HEK293 (cell line): ENCODE data around the gene DDX54.
A peak's percentile ranks its signal among the peaks of the same experiment; 100 is the strongest.

Experiments used
- CTCF ChIA-PET: fragments of 350-600 bp; formaldehyde crosslinking; extraction: SDS; loops from one replicate; lab custom pipeline; 2021; ENCODE audit warnings: antibody characterized with exemption; lab: Yijun Ruan, JAX
- POLR2A ChIA-PET: fragments of 300-600 bp; formaldehyde crosslinking; extraction: SDS; loops from one replicate; lab custom pipeline; 2020; ENCODE audit warnings: antibody characterized with exemption, inconsistent platforms; lab: Yijun Ruan, JAX
- H3K27ac ChIP-seq: fragments of 200-500 bp; sonication (Bioruptor generic); 2 replicates; pipeline ENCODE4 v1.5.1; 2014; ENCODE audit warnings: low read depth, low read length, control low read depth, inconsistent platforms; ENCODE audit errors: extremely low read depth
- H3K36me3 ChIP-seq, 2 experiments: fragments of 200-500 bp in 1 of 2; sonication (Bioruptor generic) in 1 of 2; 1 replicate in 1 of 2; 2 replicates in 1 of 2; pipeline ENCODE4 v1.5.1; 2014 to 2017; ENCODE audit warnings: inconsistent platforms in 2 of 2, low read length in 2 of 2; ENCODE audit not compliant: control insufficient read depth in 2 of 2, insufficient read depth in 1 of 2
- H3K4me1 ChIP-seq: fragments of 200-500 bp; sonication (Bioruptor generic); 2 replicates; pipeline ENCODE4 v1.5.1; 2014; ENCODE audit warnings: mild to moderate bottlenecking, low read length, inconsistent platforms; ENCODE audit not compliant: control insufficient read depth, insufficient read depth
- H3K4me3 ChIP-seq: 2 replicates; pipeline ENCODE4 v1.5.1; 2011; ENCODE audit warnings: low read depth, mild to moderate bottlenecking, control low read depth, low read length, moderate library complexity
- H3K9me3 ChIP-seq: fragments of 200-500 bp; sonication (Bioruptor generic); 2 replicates; pipeline ENCODE4 v1.5.1; 2014; ENCODE audit warnings: low read depth, low read length, inconsistent platforms; ENCODE audit not compliant: control insufficient read depth, insufficient read depth
- GLI2 ChIP-seq: fragments of 450-650 bp; formaldehyde crosslinking; IDR thresholded peaks from 2 replicates; pipeline ENCODE4; 2017; ENCODE audit warnings: missing biosample characterization, missing genetic modification characterization, low read depth, borderline replicate concordance
- HOXD13 ChIP-seq: sonication (generic); formaldehyde crosslinking; IDR thresholded peaks from 2 replicates; pipeline ENCODE4 v1.8.0; 2022; ENCODE audit warnings: missing genetic modification reagents, borderline replicate concordance
- KLF9 ChIP-seq: fragments of 450-650 bp; formaldehyde crosslinking; IDR thresholded peaks from 2 replicates; pipeline ENCODE4 v1.5.1; 2016; ENCODE audit warnings: missing biosample characterization, missing genetic modification characterization, low read depth
- MYNN ChIP-seq: fragments of 450-650 bp; formaldehyde crosslinking; IDR thresholded peaks from 2 replicates; pipeline ENCODE4 v1.5.1; 2016; ENCODE audit warnings: missing biosample characterization, missing genetic modification characterization, borderline replicate concordance
- PRDM6 ChIP-seq: fragments of 450-650 bp; formaldehyde crosslinking; IDR thresholded peaks from 2 replicates; pipeline ENCODE4 v1.5.1; 2017; ENCODE audit warnings: missing biosample characterization, missing genetic modification characterization
- TRIM28 ChIP-seq: IDR thresholded peaks from 2 replicates; pipeline ENCODE4 v1.6.1; 2011; ENCODE audit warnings: low read length, control low read depth, borderline replicate concordance
- ZBTB44 ChIP-seq: fragments of 450-650 bp; IDR thresholded peaks from 2 replicates; pipeline ENCODE4 v1.5.1; 2018; ENCODE audit warnings: missing biosample characterization, mild to moderate bottlenecking, missing genetic modification characterization
- ZBTB48 ChIP-seq: fragments of 450-650 bp; formaldehyde crosslinking; IDR thresholded peaks from 2 replicates; pipeline ENCODE4 v1.5.1; 2016; ENCODE audit warnings: missing biosample characterization, missing genetic modification characterization
- ZEB2 ChIP-seq: fragments of 450-650 bp; formaldehyde crosslinking; IDR thresholded peaks from 2 replicates; pipeline ENCODE4 v1.5.1; 2016; ENCODE audit warnings: missing biosample characterization, missing genetic modification characterization
- ZNF274 ChIP-seq, 2 experiments: fragments of 200-500 bp in 1 of 2; fragments of 450-650 bp in 1 of 2; sonication (Bioruptor generic) in 1 of 2; formaldehyde crosslinking in 1 of 2; IDR thresholded peaks; 2 replicates each; pipeline versions ENCODE4 v1.5.1 to v1.6.1; 2014 to 2016; ENCODE audit warnings: borderline replicate concordance in 1 of 2, inconsistent platforms in 1 of 2, low read length in 1 of 2, missing biosample characterization in 1 of 2, missing genetic modification characterization in 1 of 2
- ZNF280D ChIP-seq: fragments of 450-650 bp; formaldehyde crosslinking; IDR thresholded peaks from 2 replicates; pipeline ENCODE4 v1.5.1; 2016; ENCODE audit warnings: missing biosample characterization, missing genetic modification characterization
- ZNF335 ChIP-seq: fragments of 450-650 bp; formaldehyde crosslinking; conservative IDR thresholded peaks from 2 replicates; pipeline ENCODE4 v1.5.1; 2016; ENCODE audit warnings: missing biosample characterization, missing genetic modification characterization
- ZNF37A ChIP-seq: fragments of 450-650 bp; IDR thresholded peaks from 2 replicates; pipeline ENCODE4 v1.5.1; 2018; ENCODE audit warnings: missing biosample characterization, missing genetic modification characterization
- ZNF48 ChIP-seq: fragments of 450-650 bp; formaldehyde crosslinking; IDR thresholded peaks from 2 replicates; pipeline ENCODE4 v1.5.1; 2016; ENCODE audit warnings: missing biosample characterization, missing genetic modification characterization
- ZNF571 ChIP-seq: fragments of 450-650 bp; formaldehyde crosslinking; IDR thresholded peaks from 2 replicates; pipeline ENCODE4 v1.5.0; 2017; ENCODE audit warnings: missing biosample characterization, missing genetic modification characterization
- ZNF600 ChIP-seq: fragments of 450-650 bp; formaldehyde crosslinking; IDR thresholded peaks from 2 replicates; pipeline ENCODE4 v1.5.1; 2016; ENCODE audit warnings: missing biosample characterization, missing genetic modification characterization
- ZNF610 ChIP-seq: fragments of 450-650 bp; formaldehyde crosslinking; IDR thresholded peaks from 2 replicates; pipeline ENCODE4 v1.5.1; 2016; ENCODE audit warnings: missing biosample characterization, missing genetic modification characterization, borderline replicate concordance
- ZNF677 ChIP-seq: fragments of 450-650 bp; IDR thresholded peaks from 2 replicates; pipeline ENCODE4 v1.5.0; 2018; ENCODE audit warnings: missing biosample characterization, mild to moderate bottlenecking, missing genetic modification characterization, moderate library complexity
- ZNF785 ChIP-seq: fragments of 450-650 bp; formaldehyde crosslinking; IDR thresholded peaks from 2 replicates; pipeline ENCODE4 v1.5.1; 2016; ENCODE audit warnings: missing biosample characterization, missing genetic modification characterization
- TF ChIP-seq, protein P1 (sequence below): sonication (generic); formaldehyde crosslinking; IDR thresholded peaks from 2 replicates; pipeline ENCODE4 v1.8.1; 2022; ENCODE audit warnings: mild to moderate bottlenecking, moderate library complexity, missing genetic modification reagents
- TF ChIP-seq, protein P2 (sequence below): fragments of 450-650 bp; formaldehyde crosslinking; IDR thresholded peaks from 2 replicates; pipeline ENCODE4; 2016; ENCODE audit warnings: missing biosample characterization, missing genetic modification characterization
- TF ChIP-seq, protein P3 (sequence below): fragments of 450-650 bp; formaldehyde crosslinking; IDR thresholded peaks from 2 replicates; pipeline ENCODE4 v1.5.1; 2017; ENCODE audit warnings: missing biosample characterization, missing genetic modification characterization

The DDX54 gene

DNA sequence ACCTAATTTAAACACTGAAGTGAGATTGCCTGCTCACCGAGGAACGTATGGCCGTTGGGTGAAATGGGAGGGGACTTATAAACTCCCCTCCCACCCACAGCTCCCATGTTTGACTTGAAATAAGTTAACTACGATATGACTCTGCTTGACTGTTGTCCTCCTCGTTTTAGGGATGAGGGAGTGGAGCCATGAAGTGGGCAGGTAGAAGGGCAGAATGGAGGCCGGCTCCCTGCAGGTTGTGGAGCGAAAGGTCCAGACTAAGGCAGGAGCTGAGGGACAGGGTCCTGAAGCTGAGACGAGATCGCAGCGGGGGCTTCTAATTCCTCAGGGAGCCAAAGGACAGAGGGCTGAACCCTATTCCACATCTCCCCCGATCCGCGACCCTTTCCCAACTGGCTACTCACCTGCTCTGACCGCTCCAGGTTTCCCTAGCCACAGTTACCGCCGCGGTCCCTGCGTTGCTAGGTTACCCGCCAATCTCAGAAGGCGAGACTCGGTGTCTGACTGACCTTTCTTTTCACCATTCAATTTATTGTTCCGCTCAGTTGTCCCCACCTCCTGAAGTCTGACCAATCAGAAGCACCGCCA is 35.4 kb upstream of the DDX54 start:
- POLR2A ChIA-PET = interaction anchor here (1.0 to 2.4 kb wide), 7 partner anchors 9 to 114 kb away, joined by 3 to 12 read pairs (median 4); partner anchors contain the start of genes DDX54, RITA1 and SLC8B1
- H3K27ac ChIP-seq = no peak overlapping the region
- no peaks in the 10 kb centered on the region for H3K36me3 ChIP-seq
- peak overlapping the region; percentile 53 for H3K4me3 ChIP-seq
- TF ChIP-seq ZNF600 (tag by site-specific recombination) = peak; percentile 99
- TF ChIP-seq MYNN (tag by site-specific recombination) = peak; percentile 80
- TF ChIP-seq ZNF785 (tag by site-specific recombination) = no peak
- 0 out of 2 replicates have a peak, but pooled peaks have one; percentile 36 for TF ChIP-seq ZBTB48 (tag by site-specific recombination)
- peak; percentile 89; the same call in 1 of the 2 replicates for TF ChIP-seq ZNF610 (tag by site-specific recombination)
- TF ChIP-seq ZEB2 = peak; percentile 34; the same call in 1 of the 2 replicates
- TF ChIP-seq, protein P1, sequence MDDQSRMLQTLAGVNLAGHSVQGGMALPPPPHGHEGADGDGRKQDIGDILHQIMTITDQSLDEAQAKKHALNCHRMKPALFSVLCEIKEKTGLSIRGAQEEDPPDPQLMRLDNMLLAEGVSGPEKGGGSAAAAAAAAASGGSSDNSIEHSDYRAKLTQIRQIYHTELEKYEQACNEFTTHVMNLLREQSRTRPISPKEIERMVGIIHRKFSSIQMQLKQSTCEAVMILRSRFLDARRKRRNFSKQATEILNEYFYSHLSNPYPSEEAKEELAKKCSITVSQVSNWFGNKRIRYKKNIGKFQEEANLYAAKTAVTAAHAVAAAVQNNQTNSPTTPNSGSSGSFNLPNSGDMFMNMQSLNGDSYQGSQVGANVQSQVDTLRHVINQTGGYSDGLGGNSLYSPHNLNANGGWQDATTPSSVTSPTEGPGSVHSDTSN (CRISPR knock-in tag) = 0 out of 2 replicates have a peak, but pooled peaks have one; percentile 10
- no peak for TF ChIP-seq ZNF571 (tag by site-specific recombination)
- TF ChIP-seq, protein P2, sequence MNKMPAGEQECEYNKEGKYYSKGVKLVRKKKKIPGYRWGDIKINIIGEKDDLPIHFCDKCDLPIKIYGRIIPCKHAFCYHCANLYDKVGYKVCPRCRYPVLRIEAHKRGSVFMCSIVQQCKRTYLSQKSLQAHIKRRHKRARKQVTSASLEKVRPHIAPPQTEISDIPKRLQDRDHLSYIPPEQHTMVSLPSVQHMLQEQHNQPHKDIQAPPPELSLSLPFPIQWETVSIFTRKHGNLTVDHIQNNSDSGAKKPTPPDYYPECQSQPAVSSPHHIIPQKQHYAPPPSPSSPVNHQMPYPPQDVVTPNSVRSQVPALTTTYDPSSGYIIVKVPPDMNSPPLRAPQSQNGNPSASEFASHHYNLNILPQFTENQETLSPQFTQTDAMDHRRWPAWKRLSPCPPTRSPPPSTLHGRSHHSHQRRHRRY (tag by site-specific recombination) = no peak
- TF ChIP-seq ZNF335 (tag by site-specific recombination) = peak; percentile 76
- TF ChIP-seq, all 188 proteins: peak for 7
- Histone ChIP-seq H3K9me3 (no peaks in the 10 kb centered on the region), H3K4me1 (no peaks in the 10 kb centered on the region)
- CTCF ChIA-PET = no interaction called here

DNA sequence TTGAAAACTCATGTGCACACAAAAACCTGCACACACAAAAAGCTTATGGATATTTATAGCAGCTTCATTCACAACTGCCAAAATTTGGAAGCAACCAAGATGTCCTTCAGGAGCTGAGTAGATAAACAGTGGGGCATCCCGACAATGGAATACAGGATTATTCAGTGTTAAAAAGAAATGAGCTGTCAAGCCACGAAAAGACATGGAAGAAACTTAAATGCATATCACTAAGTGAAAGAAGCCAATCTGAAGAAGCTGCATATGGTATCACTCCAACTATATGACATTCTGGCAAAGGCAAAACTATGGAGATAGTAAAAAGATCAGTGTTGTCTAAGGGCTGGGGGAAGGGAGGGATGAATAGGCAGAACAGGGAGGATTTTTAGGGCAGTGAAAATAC is 30.7 kb upstream of the DDX54 start:
- H3K36me3 ChIP-seq = no peaks in the 10 kb centered on the region
- no peak overlapping the region for H3K4me3 ChIP-seq
- ChIA-PET POLR2A (interaction anchor here (1.3 kb wide), 1 partner anchor 31 kb away, joined by 4 read pairs; the partner anchor contains the start of genes DDX54 and RITA1), CTCF (no interaction called here)
- no peaks in the 10 kb centered on the region for H3K9me3 ChIP-seq
- no peak overlapping the region for H3K27ac ChIP-seq
- H3K4me1 ChIP-seq = no peaks in the 10 kb centered on the region
- TF ChIP-seq ZNF274 (IDR thresholded peaks at IDR 0.05; ENCODE audit: low read length) (no peak), ZNF274 (tag by site-specific recombination; IDR thresholded peaks at IDR 0.05; ENCODE audit: borderline replicate concordance) (no peak), MYNN (tag by site-specific recombination) (no peak), KLF9 (tag by site-specific recombination) (no peak), ZNF37A (tag by site-specific recombination) (no peak), ZBTB44 (no peak), ZNF280D (tag by site-specific recombination) (no peak), GLI2 (tag by site-specific recombination) (no peak), TRIM28 (no peak), PRDM6 (no peak), ZNF677 (no peak), HOXD13 (CRISPR knock-in tag) (no peak), ZNF48 (tag by site-specific recombination) (no peak)
- TF ChIP-seq, protein P3, sequence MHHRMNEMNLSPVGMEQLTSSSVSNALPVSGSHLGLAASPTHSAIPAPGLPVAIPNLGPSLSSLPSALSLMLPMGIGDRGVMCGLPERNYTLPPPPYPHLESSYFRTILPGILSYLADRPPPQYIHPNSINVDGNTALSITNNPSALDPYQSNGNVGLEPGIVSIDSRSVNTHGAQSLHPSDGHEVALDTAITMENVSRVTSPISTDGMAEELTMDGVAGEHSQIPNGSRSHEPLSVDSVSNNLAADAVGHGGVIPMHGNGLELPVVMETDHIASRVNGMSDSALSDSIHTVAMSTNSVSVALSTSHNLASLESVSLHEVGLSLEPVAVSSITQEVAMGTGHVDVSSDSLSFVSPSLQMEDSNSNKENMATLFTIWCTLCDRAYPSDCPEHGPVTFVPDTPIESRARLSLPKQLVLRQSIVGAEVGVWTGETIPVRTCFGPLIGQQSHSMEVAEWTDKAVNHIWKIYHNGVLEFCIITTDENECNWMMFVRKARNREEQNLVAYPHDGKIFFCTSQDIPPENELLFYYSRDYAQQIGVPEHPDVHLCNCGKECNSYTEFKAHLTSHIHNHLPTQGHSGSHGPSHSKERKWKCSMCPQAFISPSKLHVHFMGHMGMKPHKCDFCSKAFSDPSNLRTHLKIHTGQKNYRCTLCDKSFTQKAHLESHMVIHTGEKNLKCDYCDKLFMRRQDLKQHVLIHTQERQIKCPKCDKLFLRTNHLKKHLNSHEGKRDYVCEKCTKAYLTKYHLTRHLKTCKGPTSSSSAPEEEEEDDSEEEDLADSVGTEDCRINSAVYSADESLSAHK (tag by site-specific recombination) = no peak
